IMR-90 (cell line): ENCODE data around the gene SPEG. TPM values are rescaled to one million over a fixed set of nuclear protein-coding genes. Genes with fewer than 3 reads are reported as not detected.
A peak's percentile ranks its signal among the peaks of the same experiment; 100 is the strongest.

Source experiments
- ATAC-seq: fragments of 200-7000 bp; cut with Tn5 transposase; 2 replicates; pipeline ENCODE4 v1.9.1; 2020; ENCODE audit warnings: low read depth, mild to moderate bottlenecking, moderate library complexity
- BruUV-seq: library from RNA; stranded (reverse); fragments of 400-500 nt; replicated peaks from 2 replicates; lab custom pipeline; 2021; lab: Mats Ljungman, UMichigan
- CTCF ChIA-PET: fragments of 300-600 bp; formaldehyde crosslinking; extraction: SDS; loops from one replicate; lab custom pipeline; 2021; ENCODE audit warnings: antibody characterized with exemption; lab: Yijun Ruan, JAX
- POLR2A ChIA-PET: fragments of 300-600 bp; sonication (Branson Sonifier 250); formaldehyde crosslinking; loops from one replicate; lab custom pipeline; 2022; ENCODE audit warnings: antibody characterized with exemption; ENCODE audit not compliant: unreplicated experiment; lab: Charles Lee
- DNase-seq: peaks from one replicate; pipeline ENCODE4 v3.0.0; 2013
- H2AFZ ChIP-seq: replicated peaks from 2 replicates; pipeline ENCODE3; 2013; ENCODE audit warnings: low read length, mild to moderate bottlenecking; ENCODE audit not compliant: poor library complexity
- H2AK5ac ChIP-seq: 2 replicates; pipeline ENCODE4 v1.6.1; 2013; ENCODE audit warnings: low read depth, low read length, inconsistent platforms
- H2AK9ac ChIP-seq: replicated peaks from 2 replicates; pipeline ENCODE3; 2013; ENCODE audit warnings: mild to moderate bottlenecking, low read depth, low read length, moderate library complexity; ENCODE audit not compliant: poor library complexity
- H2BK120ac ChIP-seq: 2 replicates; pipeline ENCODE4 v1.6.1; 2013; ENCODE audit warnings: low read depth, low read length, inconsistent platforms
- H2BK15ac ChIP-seq: 3 replicates; pipeline ENCODE4 v1.6.1; 2013; ENCODE audit warnings: low read depth, low read length, inconsistent platforms
- H2BK20ac ChIP-seq: 2 replicates; pipeline ENCODE4 v1.6.1; 2013; ENCODE audit warnings: low read depth, mild to moderate bottlenecking, inconsistent platforms, low read length, moderate library complexity
- H2BK5ac ChIP-seq: 2 replicates; pipeline ENCODE4 v1.6.1; 2013; ENCODE audit warnings: mild to moderate bottlenecking, low read depth, low read length, inconsistent platforms; ENCODE audit not compliant: poor library complexity, severe bottlenecking
- H3K14ac ChIP-seq: replicated peaks from 2 replicates; pipeline ENCODE4 v1.6.1; 2013; ENCODE audit warnings: low read depth, low read length, inconsistent platforms
- H3K18ac ChIP-seq: 2 replicates; pipeline ENCODE4 v1.6.1; 2013; ENCODE audit warnings: low read depth, low read length, control low read depth
- H3K23ac ChIP-seq: 2 replicates; pipeline ENCODE4 v1.6.1; 2013; ENCODE audit warnings: low read depth, low read length, inconsistent platforms
- H3K27ac ChIP-seq: 2 replicates; pipeline ENCODE4 v1.5.1; 2013; ENCODE audit warnings: mild to moderate bottlenecking, control low read depth, low read length; ENCODE audit not compliant: insufficient read depth
- H3K27me3 ChIP-seq: 2 replicates; pipeline ENCODE4 v1.6.1; 2013; ENCODE audit warnings: low read length; ENCODE audit not compliant: control insufficient read depth, insufficient read depth
- H3K36me3 ChIP-seq: 2 replicates; pipeline ENCODE4 v1.6.1; 2013; ENCODE audit warnings: low read length, mixed read lengths; ENCODE audit not compliant: control insufficient read depth, insufficient read depth
- H3K4ac ChIP-seq: 2 replicates; pipeline ENCODE4 v1.6.1; 2013; ENCODE audit warnings: low read depth, low read length, inconsistent platforms
- H3K4me1 ChIP-seq: 2 replicates; pipeline ENCODE4 v1.6.1; 2013; ENCODE audit warnings: low read length, mixed read lengths; ENCODE audit not compliant: control insufficient read depth, insufficient read depth
- H3K4me2 ChIP-seq: 2 replicates; pipeline ENCODE4 v1.6.1; 2013; ENCODE audit warnings: low read depth, mild to moderate bottlenecking, control low read depth, low read length, moderate library complexity
- H3K4me3 ChIP-seq: 2 replicates; pipeline ENCODE4 v1.5.1; 2013; ENCODE audit warnings: low read depth, mild to moderate bottlenecking, control low read depth, low read length, moderate library complexity; ENCODE audit not compliant: insufficient read depth
- H3K56ac ChIP-seq: 2 replicates; pipeline ENCODE4 v1.6.1; 2013; ENCODE audit warnings: low read length, inconsistent platforms; ENCODE audit not compliant: insufficient read depth; ENCODE audit errors: extremely low read depth
- H3K79me1 ChIP-seq, 2 experiments: 2 replicates each; pipeline ENCODE4 v1.6.1; 2013; ENCODE audit warnings: low read length in 2 of 2, inconsistent platforms in 1 of 2, low read depth in 1 of 2
- H3K9ac ChIP-seq: 2 replicates; pipeline ENCODE4 v1.6.1; 2013; ENCODE audit warnings: low read depth, low read length, control low read depth
- H3K9me1 ChIP-seq: 2 replicates; pipeline ENCODE4 v1.6.1; 2013; ENCODE audit warnings: low read length, inconsistent platforms; ENCODE audit not compliant: insufficient read depth
- H3K9me3 ChIP-seq: 2 replicates; pipeline ENCODE4 v1.6.1; 2013; ENCODE audit warnings: low read length; ENCODE audit not compliant: control insufficient read depth, insufficient read depth
- H4K20me1 ChIP-seq: 2 replicates; pipeline ENCODE4 v1.6.1; 2013; ENCODE audit warnings: low read length, inconsistent platforms; ENCODE audit not compliant: insufficient read depth
- H4K5ac ChIP-seq: 2 replicates; pipeline ENCODE4 v1.6.1; 2013; ENCODE audit warnings: mild to moderate bottlenecking, low read depth, low read length, control low read depth
- H4K8ac ChIP-seq, 2 experiments: 2 replicates each; pipeline ENCODE4 v1.6.1; 2013; ENCODE audit warnings: low read depth in 2 of 2, low read length in 2 of 2, control low read depth in 1 of 2, inconsistent platforms in 1 of 2
- H4K91ac ChIP-seq: 2 replicates; pipeline ENCODE4 v1.6.1; 2013; ENCODE audit warnings: low read depth, low read length, inconsistent platforms; ENCODE audit not compliant: insufficient read depth
- RCOR1 ChIP-seq: IDR thresholded peaks from 2 replicates; pipeline ENCODE4 v1.6.1; 2012; ENCODE audit warnings: mild to moderate bottlenecking, low read length, improper control_type of control experiment; ENCODE audit not compliant: insufficient replicate concordance
- USF2 ChIP-seq: fragments of 150-350 bp; IDR thresholded peaks from 2 replicates; pipeline ENCODE4 v1.6.1; 2017; ENCODE audit warnings: mild to moderate bottlenecking, antibody characterized with exemption, low read length, low read depth
- WGBS, 2 experiments: methylation state at CpG; one replicate each; pipeline versions ENCODE4 v1.1.5 to v1.1.7; 2013; ENCODE audit warnings: missing lambda C conversion rate in 2 of 2; ENCODE audit not compliant: insufficient read length in 1 of 2; ENCODE audit errors: extremely low coverage in 2 of 2; 5-methylcytosine and 5-hydroxymethylcytosine counted together
- dilution Hi-C: fragments of 300-500 bp; cut with HindIII; formaldehyde crosslinking; loops from one replicate; pipeline ENCODE4 v1.14.3; 2018; ENCODE audit warnings: low sequenced_read_pairs; ENCODE audit not compliant: unreplicated experiment
- in situ Hi-C: fragments of 300-500 bp; cut with MboI; formaldehyde crosslinking; loops from 3 replicates; pipeline ENCODE4 v1.14.3; 2019; ENCODE audit warnings: low sequenced_read_pairs, inconsistent platforms, mixed read lengths
- intact Hi-C: fragments of 100-400 bp; cut with micrococcal nuclease; formaldehyde crosslinking; loops from 2 replicates; pipeline ENCODE4 v1.10.0; 2022
- polyA plus RNA-seq, 3 experiments: library from polyadenylated mRNA; depleted of rRNA; stranded (reverse); fragments of >200 nt; gene quantifications; 2 replicates each; pipeline ENCODE4 v1.2.3, GENCODE V29; 2012; ENCODE audit warnings: low replicate concordance in 1 of 3
- total RNA-seq: library from RNA; depleted of rRNA; stranded (reverse); fragments of >200 nt; gene quantifications from 2 replicates; pipeline ENCODE4 v1.2.3, GENCODE V29; 2012

SPEG gene
- total and polyA plus RNA-seq, 2 of the 4 experiments (the other 2 are of a cell fraction), result 6.8 to 81.6 TPM

GRCh38 chr2:219446689-219447088 is 12.0 kb downstream of the SPEG start:
- DNase-seq, result no peak
- H4K5ac ChIP-seq, result no peak overlapping the region
- H3K23ac ChIP-seq, result no peak overlapping the region
- no peak overlapping the region for H3K56ac ChIP-seq
- peaks cover 16% of the 10 kb centered on the region for H3K9me1 ChIP-seq
- no peak overlapping the region for H4K8ac ChIP-seq
- H3K9me3 ChIP-seq, result no peaks in the 10 kb centered on the region
- H3K4ac ChIP-seq, result no peak overlapping the region
- H3K27ac ChIP-seq, result no peak overlapping the region
- H3K36me3 ChIP-seq, result peaks cover 46% of the 10 kb centered on the region
- H3K4me3 ChIP-seq, result no peak overlapping the region
- peaks cover 23 to 49% of the 10 kb centered on the region in 2 experiments for H3K79me1 ChIP-seq
- no peak overlapping the region for H4K91ac ChIP-seq
- in situ Hi-C loops (no loop called here), dilution Hi-C loops (no loop called here), intact Hi-C loops (no loop called here)
- H3K4me1 ChIP-seq, result peaks cover 26% of the 10 kb centered on the region
- H3K4me2 ChIP-seq, result no peak overlapping the region
- ATAC-seq, result no peak
- ChIA-PET POLR2A (interaction anchor here (0.6 kb wide), 1 partner anchor 28 kb away, joined by 6 read pairs; no protein-coding TSS in a partner anchor), CTCF (interaction anchor here (0.5 kb wide), 1 partner anchor 43 kb away, joined by 3 read pairs; no protein-coding TSS in a partner anchor)
- H2BK120ac ChIP-seq, result no peak overlapping the region
- TF ChIP-seq USF2 (no peak), RCOR1 (peak; percentile 10)
- H2BK5ac ChIP-seq, result no peak overlapping the region
- no peak overlapping the region for H3K18ac ChIP-seq
- H2AK5ac ChIP-seq, result no peak overlapping the region
- no peaks in the 10 kb centered on the region for H3K27me3 ChIP-seq
- H2AK9ac ChIP-seq, result no peak overlapping the region
- no peak overlapping the region for H2AFZ ChIP-seq
- no peak overlapping the region for H3K14ac ChIP-seq
- H2BK20ac ChIP-seq, result no peak overlapping the region
- no TSS peak for BruUV-seq
- H4K20me1 ChIP-seq, result no peaks in the 10 kb centered on the region; the same call in 1 of the 2 replicates
- WGBS, 2 experiments, result no CpG with 5 or more reads among the region's 1 CpG
- no peak overlapping the region for H2BK15ac ChIP-seq
- H3K9ac ChIP-seq, result no peak overlapping the region
